ENCODE data around the gene PTPRT.

Gene PTPRT

GRCh38 chr20:42376131-42376530 is 813.6 kb downstream of the PTPRT start:
- Histone ChIP-seq H3K4me3 (ENCODE audit: low read depth in 1 of 2, low read length in 1 of 2) (no peak overlapping the region), H3K9me3 (no peaks in the 10 kb centered on the region), H3K36me3 (no peaks in the 10 kb centered on the region), H3K27me3 (no peaks in the 10 kb centered on the region), H3K4me1 (ENCODE audit: control insufficient read depth in 1 of 2, insufficient read depth in 1 of 2, low read depth in 1 of 2, low read length in 1 of 2) (no peaks in the 10 kb centered on the region), H3K27ac (no peak overlapping the region)
- no peak for TF ChIP-seq CTCF (IDR thresholded peaks at IDR 0.05)

GRCh38 chr20:42373049-42373448 is 816.7 kb downstream of the PTPRT start:
- Histone ChIP-seq H3K4me1 (ENCODE audit: control insufficient read depth in 1 of 2, insufficient read depth in 1 of 2, low read depth in 1 of 2, low read length in 1 of 2) (no peaks in the 10 kb centered on the region), H3K27me3 (no peaks in the 10 kb centered on the region), H3K36me3 (no peaks in the 10 kb centered on the region), H3K4me3 (ENCODE audit: low read depth in 1 of 2, low read length in 1 of 2) (no peak overlapping the region), H3K27ac (no peak overlapping the region), H3K9me3 (no peaks in the 10 kb centered on the region)
- TF ChIP-seq CTCF (IDR thresholded peaks at IDR 0.05), result no peak

- no peak for TF ChIP-seq CTCF (IDR thresholded peaks at IDR 0.05)
- H3K27me3 ChIP-seq, result no peaks in the 10 kb centered on the region
- no peaks in the 10 kb centered on the region for H3K36me3 ChIP-seq
- H3K27ac ChIP-seq, result no peak overlapping the region
- no peak overlapping the region for H3K4me3 ChIP-seq (ENCODE audit: low read depth in 1 of 2, low read length in 1 of 2)
- H3K4me1 ChIP-seq (ENCODE audit: control insufficient read depth in 1 of 2, insufficient read depth in 1 of 2, low read depth in 1 of 2, low read length in 1 of 2), result no peaks in the 10 kb centered on the region
- H3K9me3 ChIP-seq, result no peaks in the 10 kb centered on the region
Measured at GRCh38 chr20:42370075-42370474, 819.6 kb downstream of the PTPRT start.

- Histone ChIP-seq H3K4me3 (ENCODE audit: low read depth in 1 of 2, low read length in 1 of 2) (no peak overlapping the region), H3K36me3 (no peaks in the 10 kb centered on the region)
Measured at GRCh38 chr20:42368910-42369309, 820.8 kb downstream of the PTPRT start.

GRCh38 chr20:42366626-42367025 is 823.1 kb downstream of the PTPRT start:
- no peak overlapping the region for H3K27ac ChIP-seq
- no peak for TF ChIP-seq CTCF (IDR thresholded peaks at IDR 0.05)
- no peaks in the 10 kb centered on the region for H3K27me3 ChIP-seq
- H3K4me1 ChIP-seq (ENCODE audit: control insufficient read depth in 1 of 2, insufficient read depth in 1 of 2, low read depth in 1 of 2, low read length in 1 of 2), result no peaks in the 10 kb centered on the region
- H3K4me3 ChIP-seq (ENCODE audit: low read depth in 1 of 2, low read length in 1 of 2), result no peak overlapping the region
- H3K36me3 ChIP-seq, result no peaks in the 10 kb centered on the region
- H3K9me3 ChIP-seq, result no peaks in the 10 kb centered on the region

More at GRCh38 chr20:42368910-42369309, 820.8 kb downstream of the PTPRT start:
- no peaks in the 10 kb centered on the region for H3K4me1 ChIP-seq (ENCODE audit: control insufficient read depth in 1 of 2, insufficient read depth in 1 of 2, low read depth in 1 of 2, low read length in 1 of 2)
- H3K27ac ChIP-seq, result no peak overlapping the region
- no peaks in the 10 kb centered on the region for H3K27me3 ChIP-seq
- no peak for TF ChIP-seq CTCF (IDR thresholded peaks at IDR 0.05)
- H3K9me3 ChIP-seq, result no peaks in the 10 kb centered on the region

- TF ChIP-seq CTCF (IDR thresholded peaks at IDR 0.05), result no peak
- Histone ChIP-seq H3K27me3 (no peaks in the 10 kb centered on the region), H3K36me3 (no peaks in the 10 kb centered on the region), H3K27ac (no peak overlapping the region), H3K9me3 (no peaks in the 10 kb centered on the region), H3K4me3 (ENCODE audit: low read depth in 1 of 2, low read length in 1 of 2) (no peak overlapping the region), H3K4me1 (ENCODE audit: control insufficient read depth in 1 of 2, insufficient read depth in 1 of 2, low read depth in 1 of 2, low read length in 1 of 2) (no peaks in the 10 kb centered on the region)
Measured at GRCh38 chr20:42364446-42364845, 825.3 kb downstream of the PTPRT start.

All from neutrophil (primary cell).